ENCODE data around the gene WNT3. TPM values are rescaled to one million over a fixed set of nuclear protein-coding genes. Genes with fewer than 3 reads are reported as not detected.

Gene WNT3
- total RNA-seq, 1 donor from 2014 or later = 1.1 TPM

- no peak overlapping the region for H3K4me3 Mint-ChIP-seq
- peaks cover 4% of the 10 kb centered on the region for H3K4me1 Mint-ChIP-seq
- no peak overlapping the region for H3K4me3 ChIP-seq
- H3K4me2 ChIP-seq = no peak overlapping the region
- no peak for DNase-seq (ENCODE audit: low spot score)
- TF ChIP-seq EZH2 (IDR thresholded peaks at IDR 0.05) (no peak), EZH2phosphoT487 (IDR thresholded peaks at IDR 0.05) (no peak), CTCF (IDR thresholded peaks at IDR 0.05) (no peak)
- H3K9ac ChIP-seq = no peak overlapping the region
- no peaks in the 10 kb centered on the region for H3F3A ChIP-seq (ENCODE audit: low read depth)
- H4K20me1 ChIP-seq (ENCODE audit: low read depth) = no peaks in the 10 kb centered on the region
- H3K27me3 ChIP-seq = no peaks in the 10 kb centered on the region
- H3K4me1 ChIP-seq = no peaks in the 10 kb centered on the region
- no peaks in the 10 kb centered on the region for H3K9me3 ChIP-seq (ENCODE audit: low read depth)
- H3K27ac Mint-ChIP-seq = no peak overlapping the region
- no peaks in the 10 kb centered on the region for H3K9me3 Mint-ChIP-seq
- H3K27ac ChIP-seq = no peak overlapping the region
- H3K27me3 Mint-ChIP-seq (ENCODE audit: insufficient read depth, low read depth) = peaks cover 15% of the 10 kb centered on the region
- no peak overlapping the region for H2AFZ ChIP-seq (replicated peaks)
- H3K36me3 ChIP-seq = no peaks in the 10 kb centered on the region
- H3K36me3 Mint-ChIP-seq = peaks cover 37% of the 10 kb centered on the region
- H3K79me2 ChIP-seq (ENCODE audit: low read depth) = no peaks in the 10 kb centered on the region
Measured at GRCh38 chr17:46802800-46803199, 15.7 kb downstream of the WNT3 start.

GRCh38 chr17:46800573-46800972, 17.9 kb downstream of the WNT3 start:
- H3K4me1 ChIP-seq = no peaks in the 10 kb centered on the region
- no peak overlapping the region for H2AFZ ChIP-seq (replicated peaks)
- H3K4me2 ChIP-seq = no peak overlapping the region
- no peaks in the 10 kb centered on the region for H3K36me3 ChIP-seq
- no peak overlapping the region for H3K4me3 ChIP-seq
- H3K9me3 ChIP-seq (ENCODE audit: low read depth) = no peaks in the 10 kb centered on the region
- H3K27me3 ChIP-seq = no peaks in the 10 kb centered on the region
- Mint-ChIP-seq H3K36me3 (peaks cover 30% of the 10 kb centered on the region), H3K4me1 (peaks cover 16% of the 10 kb centered on the region), H3K27me3 (ENCODE audit: insufficient read depth, low read depth) (peaks cover 9% of the 10 kb centered on the region), H3K9me3 (no peaks in the 10 kb centered on the region), H3K27ac (peak overlapping the region; percentile 76), H3K4me3 (no peak overlapping the region)
- H3K9ac ChIP-seq = no peak overlapping the region
- H3F3A ChIP-seq (ENCODE audit: low read depth) = no peaks in the 10 kb centered on the region
- H4K20me1 ChIP-seq (ENCODE audit: low read depth) = no peaks in the 10 kb centered on the region
- H3K27ac ChIP-seq = no peak overlapping the region
- no peaks in the 10 kb centered on the region for H3K79me2 ChIP-seq (ENCODE audit: low read depth)
- TF ChIP-seq CTCF (IDR thresholded peaks at IDR 0.05) = no peak
- no peak for TF ChIP-seq EZH2phosphoT487 (IDR thresholded peaks at IDR 0.05)
- no peak for TF ChIP-seq EZH2 (IDR thresholded peaks at IDR 0.05)
- no peak for DNase-seq (ENCODE audit: low spot score)

GRCh38 chr17:46796956-46797530, 21.4 kb downstream of the WNT3 start:
- Histone ChIP-seq H3K4me2 (no peak overlapping the region), H3K9ac (no peak overlapping the region), H3K4me1 (no peaks in the 10 kb centered on the region), H3K9me3 (ENCODE audit: low read depth) (no peaks in the 10 kb centered on the region), H3K36me3 (no peaks in the 10 kb centered on the region), H4K20me1 (ENCODE audit: low read depth) (no peaks in the 10 kb centered on the region), H3K79me2 (ENCODE audit: low read depth) (no peaks in the 10 kb centered on the region), H3F3A (ENCODE audit: low read depth) (no peaks in the 10 kb centered on the region), H3K4me3 (no peak overlapping the region), H3K27ac (no peak overlapping the region), H2AFZ (replicated peaks) (no peak overlapping the region), H3K27me3 (peaks cover 25% of the 10 kb centered on the region)
- H3K27ac Mint-ChIP-seq = peak overlapping the region; percentile 67
- no peak for TF ChIP-seq EZH2phosphoT487 (IDR thresholded peaks at IDR 0.05)
- no peak for TF ChIP-seq EZH2 (IDR thresholded peaks at IDR 0.05)
- TF ChIP-seq CTCF (IDR thresholded peaks at IDR 0.05) = no peak
- no peak for DNase-seq (ENCODE audit: low spot score)
- H3K4me1 Mint-ChIP-seq = peaks cover 30% of the 10 kb centered on the region
- H3K4me3 Mint-ChIP-seq = no peak overlapping the region
- peaks cover 11% of the 10 kb centered on the region for H3K27me3 Mint-ChIP-seq (ENCODE audit: insufficient read depth, low read depth)
- peaks cover 26% of the 10 kb centered on the region for H3K36me3 Mint-ChIP-seq
- no peaks in the 10 kb centered on the region for H3K9me3 Mint-ChIP-seq

Measured in neural progenitor cell (in vitro differentiated cells).